ENCODE data around the gene PDE6B. TPM values are rescaled to one million over a fixed set of nuclear protein-coding genes. Genes with fewer than 3 reads are reported as not detected.

Gene PDE6B
- total RNA-seq, 1 experiment from 2014 or later: 10.8 TPM

- no peak overlapping the region for H2BK5ac ChIP-seq (ENCODE audit: insufficient read length, low read length)
- no peak overlapping the region; a peak in 1 of 5 replicates for H3K4me3 Mint-ChIP-seq
- H2BK12ac ChIP-seq (ENCODE audit: insufficient read length, low read depth, low read length): no peak overlapping the region
- no peak overlapping the region for H3K9ac ChIP-seq (ENCODE audit: extremely low read depth, insufficient read length, low read length)
- WGBS (ENCODE audit: extremely low coverage, insufficient read length, low lambda C conversion rate): no CpG with 5 or more reads among the region's 14 CpGs
- no peak overlapping the region for H2BK120ac ChIP-seq (ENCODE audit: low read depth, low read length, poor library complexity, severe bottlenecking)
- peaks cover 16% of the 10 kb centered on the region for H3K23me2 ChIP-seq (ENCODE audit: insufficient read length, low read depth, low read length, poor library complexity, severe bottlenecking)
- no peak overlapping the region for H3K56ac ChIP-seq (ENCODE audit: insufficient read length, low read depth, low read length)
- peaks cover under 1% of the 10 kb centered on the region for H3K79me1 ChIP-seq (ENCODE audit: insufficient read depth, low read depth, low read length, poor library complexity, severe bottlenecking)
- H3K27ac Mint-ChIP-seq: no peak overlapping the region
- no peaks in the 10 kb centered on the region for H3K27me3 ChIP-seq (ENCODE audit: insufficient read depth, low read length)
- H2BK20ac ChIP-seq (ENCODE audit: low read depth, low read length, poor library complexity, severe bottlenecking): no peak overlapping the region
- H3K27me3 Mint-ChIP-seq (ENCODE audit: low read depth): peaks cover 11% of the 10 kb centered on the region
- H3T11ph ChIP-seq (ENCODE audit: low read length): no peak overlapping the region
- H3K14ac ChIP-seq (ENCODE audit: insufficient read depth, low read length): no peak overlapping the region
- no peak overlapping the region for H3K27ac ChIP-seq (ENCODE audit: insufficient read length, low read depth, low read length)
- H4K91ac ChIP-seq (ENCODE audit: insufficient read length, low read depth, low read length): no peak overlapping the region
- no peak overlapping the region for H3K4ac ChIP-seq (ENCODE audit: low read depth, low read length)
- TF ChIP-seq, protein P1, sequence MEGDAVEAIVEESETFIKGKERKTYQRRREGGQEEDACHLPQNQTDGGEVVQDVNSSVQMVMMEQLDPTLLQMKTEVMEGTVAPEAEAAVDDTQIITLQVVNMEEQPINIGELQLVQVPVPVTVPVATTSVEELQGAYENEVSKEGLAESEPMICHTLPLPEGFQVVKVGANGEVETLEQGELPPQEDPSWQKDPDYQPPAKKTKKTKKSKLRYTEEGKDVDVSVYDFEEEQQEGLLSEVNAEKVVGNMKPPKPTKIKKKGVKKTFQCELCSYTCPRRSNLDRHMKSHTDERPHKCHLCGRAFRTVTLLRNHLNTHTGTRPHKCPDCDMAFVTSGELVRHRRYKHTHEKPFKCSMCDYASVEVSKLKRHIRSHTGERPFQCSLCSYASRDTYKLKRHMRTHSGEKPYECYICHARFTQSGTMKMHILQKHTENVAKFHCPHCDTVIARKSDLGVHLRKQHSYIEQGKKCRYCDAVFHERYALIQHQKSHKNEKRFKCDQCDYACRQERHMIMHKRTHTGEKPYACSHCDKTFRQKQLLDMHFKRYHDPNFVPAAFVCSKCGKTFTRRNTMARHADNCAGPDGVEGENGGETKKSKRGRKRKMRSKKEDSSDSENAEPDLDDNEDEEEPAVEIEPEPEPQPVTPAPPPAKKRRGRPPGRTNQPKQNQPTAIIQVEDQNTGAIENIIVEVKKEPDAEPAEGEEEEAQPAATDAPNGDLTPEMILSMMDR (conservative IDR thresholded peaks at IDR 0.05): no peak
- no peak overlapping the region for H2AFZ ChIP-seq (ENCODE audit: low read length)
- H3K9me3 Mint-ChIP-seq: no peaks in the 10 kb centered on the region
- no peak overlapping the region for H2AK5ac ChIP-seq (ENCODE audit: insufficient read length, low read length)
- H4K20me1 ChIP-seq (ENCODE audit: control insufficient read depth, insufficient read depth, insufficient read length): no peaks in the 10 kb centered on the region
- H3K79me2 ChIP-seq (ENCODE audit: insufficient read depth, low read length): peaks cover 1% of the 10 kb centered on the region; the same call in 1 of the 2 replicates
- H3K9me3 ChIP-seq (ENCODE audit: control insufficient read depth, low read depth, low read length): no peaks in the 10 kb centered on the region
- peaks cover under 1 to 14% of the 10 kb centered on the region in 2 experiments; a peak in 2 of 4 replicates for H3K4me1 Mint-ChIP-seq
- H3K18ac ChIP-seq (ENCODE audit: insufficient read length, low read depth, low read length): no peak overlapping the region
- H4K8ac ChIP-seq (replicated peaks; ENCODE audit: insufficient read length, low read depth, low read length): no peak overlapping the region
- H3K4me1 ChIP-seq (ENCODE audit: insufficient read depth, low read length): no peaks in the 10 kb centered on the region
- DNase-seq: no peak
- no peak overlapping the region for H4K5ac ChIP-seq (ENCODE audit: insufficient read length, low read depth, low read length)
- no peak overlapping the region; the same call in 1 of the 2 replicates for H2BK15ac ChIP-seq (ENCODE audit: low read depth, low read length)
- no peak overlapping the region for H3K4me2 ChIP-seq (ENCODE audit: insufficient read depth, insufficient read length, low read length)
- H3K36me3 Mint-ChIP-seq (ENCODE audit: insufficient read depth in 1 of 3, low read depth in 3 of 3): peaks cover under 1 to 1% (median under 1%) of the 10 kb centered on the region in 3 experiments; a peak in 4 of 7 replicates
- no peak overlapping the region for H3K23ac ChIP-seq (ENCODE audit: insufficient read length, low read depth, low read length)
Measured at GRCh38 chr4:678331-679103, 53.1 kb downstream of the PDE6B start.

All from H9 (cell line).